NCI-H187 (cell line): ENCODE measurements around the gene ACSF2.

Source experiments
- DNase-seq, 2 experiments: peaks; one replicate each; lab custom pipeline; 2025; lab: John Stamatoyannopoulos, UW

ACSF2 gene

DNA sequence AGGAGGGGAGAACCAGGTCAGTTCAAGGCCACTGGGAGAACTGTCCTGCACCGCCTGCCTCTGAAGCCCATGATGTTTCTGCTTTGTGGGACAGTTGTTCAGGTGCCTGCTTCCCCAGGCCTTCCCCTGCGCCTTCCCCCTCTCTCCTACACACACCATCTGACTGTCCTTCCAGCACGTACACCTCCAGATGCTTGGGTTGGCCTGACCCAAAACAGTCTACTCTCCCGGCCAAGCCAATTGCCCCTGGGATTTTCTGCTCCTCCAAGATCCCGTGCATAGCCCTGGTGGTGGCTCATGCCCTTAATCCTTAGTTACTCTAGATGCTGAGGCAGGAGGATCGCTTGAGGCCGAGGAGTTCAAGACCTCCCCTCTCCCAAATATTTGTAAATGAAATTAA is 52.0 kb downstream of the ACSF2 start:
- DNase-seq, result no peak

DNA sequence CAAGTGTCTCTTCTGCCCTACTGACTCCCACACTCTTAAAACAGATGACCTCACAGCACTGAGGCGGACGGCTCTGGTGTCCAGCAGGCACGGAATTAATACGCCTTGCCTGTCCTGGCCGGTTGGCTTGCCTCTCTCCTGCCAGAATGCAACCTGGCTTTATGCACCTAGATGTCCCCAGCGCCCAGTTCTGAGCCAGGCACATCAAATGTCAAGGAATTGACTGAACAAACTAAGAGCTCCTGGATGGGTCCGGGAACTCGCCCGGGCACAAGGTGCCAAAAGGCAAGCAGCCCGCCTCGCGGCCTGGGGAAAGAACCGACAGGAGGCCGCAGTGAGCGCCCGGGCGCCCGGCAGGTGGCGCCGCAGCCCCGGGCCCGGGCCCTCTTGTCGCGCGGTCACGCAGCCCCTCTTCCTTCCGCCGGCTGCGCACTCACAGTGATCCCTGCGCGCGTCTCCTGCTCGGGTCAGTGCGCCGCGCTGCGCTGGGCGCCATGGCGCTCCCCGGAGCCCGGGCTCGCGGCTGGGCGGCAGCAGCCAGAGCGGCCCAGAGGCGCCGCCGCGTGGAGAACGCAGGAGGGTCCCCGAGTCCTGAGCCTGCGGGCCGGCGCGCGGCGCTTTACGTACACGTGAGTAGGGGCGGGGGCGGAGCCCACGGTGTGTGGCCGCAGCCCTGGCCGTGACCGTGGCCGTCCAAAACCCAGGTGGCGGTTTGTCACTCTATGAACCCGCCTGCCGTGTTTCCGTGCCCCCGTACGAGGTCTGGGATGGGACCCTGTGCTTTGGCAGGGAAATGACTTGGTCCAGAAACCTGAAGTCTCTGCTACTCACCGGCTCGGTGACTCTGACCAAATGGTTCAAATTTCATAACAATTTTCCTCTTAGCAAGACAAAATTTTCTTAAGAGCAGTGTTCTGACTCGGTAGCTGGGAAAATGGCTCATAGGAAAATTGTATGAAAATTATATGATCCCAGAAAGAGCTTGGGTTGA is 52.7 kb downstream of the ACSF2 start, which contains the start of gene RSAD1:
RSAD1 (plus strand) TSS at position 470 of the 991 bp plus-strand sequence; CDS start at position 495, 25 bp downstream.
- DNase-seq, result peak; percentile 59 to 90

DNA sequence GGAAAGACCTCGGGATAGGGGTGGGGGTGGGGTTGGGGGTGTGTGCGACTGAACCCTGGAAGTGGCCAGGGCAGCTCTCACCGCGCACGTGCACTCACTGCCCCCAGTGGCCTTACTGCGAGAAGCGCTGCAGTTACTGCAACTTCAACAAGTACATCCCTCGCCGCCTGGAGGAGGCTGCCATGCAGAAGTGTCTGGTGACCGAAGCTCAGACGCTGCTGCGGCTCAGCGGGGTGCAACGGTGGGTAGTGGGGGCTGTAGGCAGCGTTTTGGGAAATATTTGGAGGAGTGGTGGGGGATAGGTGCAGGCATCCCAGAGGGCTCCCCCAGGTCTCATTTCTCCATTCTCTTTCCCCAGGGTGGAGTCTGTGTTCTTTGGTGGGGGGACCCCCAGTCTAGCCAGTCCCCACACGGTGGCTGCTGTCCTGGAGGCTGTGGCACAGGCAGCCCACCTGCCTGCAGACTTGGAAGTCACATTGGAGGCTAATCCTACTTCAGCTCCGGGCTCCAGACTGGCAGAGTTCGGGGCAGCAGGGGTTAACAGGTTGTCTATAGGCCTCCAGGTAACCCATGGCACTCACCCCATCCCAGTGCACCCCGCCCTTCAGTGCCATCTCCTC is 53.6 kb downstream of the ACSF2 start:
- peak in 1 of 2 experiments; percentile 33 for DNase-seq

DNA sequence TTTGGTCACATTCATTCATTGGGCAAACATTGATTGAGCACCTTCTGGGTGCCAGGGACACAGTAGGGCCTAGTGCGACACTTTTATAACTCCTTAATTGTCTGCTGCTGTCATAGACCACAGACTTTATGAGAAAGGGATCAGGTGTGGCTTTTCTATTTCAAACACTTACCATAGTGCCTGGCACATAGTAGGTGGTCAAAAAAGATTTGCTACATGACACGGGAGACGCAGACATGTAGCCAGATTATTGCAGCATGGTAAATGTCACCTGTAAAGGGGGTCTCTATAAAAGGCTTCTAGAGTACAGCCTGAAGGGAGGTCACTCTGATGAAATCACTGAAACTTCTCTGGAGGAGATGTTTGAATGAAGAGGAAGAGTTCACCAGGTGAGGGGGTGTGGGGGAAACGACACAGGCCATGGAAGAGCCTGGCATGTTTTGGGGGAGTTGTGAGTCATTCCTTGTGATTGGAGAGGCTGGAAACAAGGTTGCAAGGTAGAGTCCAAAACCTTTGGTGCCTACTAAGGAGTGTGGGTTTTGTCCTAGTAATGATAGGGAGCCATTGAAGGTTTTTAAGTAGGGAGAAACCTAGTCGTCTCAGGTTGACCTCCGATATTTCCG is 54.2 kb downstream of the ACSF2 start:
- DNase-seq, result no peak

DNA sequence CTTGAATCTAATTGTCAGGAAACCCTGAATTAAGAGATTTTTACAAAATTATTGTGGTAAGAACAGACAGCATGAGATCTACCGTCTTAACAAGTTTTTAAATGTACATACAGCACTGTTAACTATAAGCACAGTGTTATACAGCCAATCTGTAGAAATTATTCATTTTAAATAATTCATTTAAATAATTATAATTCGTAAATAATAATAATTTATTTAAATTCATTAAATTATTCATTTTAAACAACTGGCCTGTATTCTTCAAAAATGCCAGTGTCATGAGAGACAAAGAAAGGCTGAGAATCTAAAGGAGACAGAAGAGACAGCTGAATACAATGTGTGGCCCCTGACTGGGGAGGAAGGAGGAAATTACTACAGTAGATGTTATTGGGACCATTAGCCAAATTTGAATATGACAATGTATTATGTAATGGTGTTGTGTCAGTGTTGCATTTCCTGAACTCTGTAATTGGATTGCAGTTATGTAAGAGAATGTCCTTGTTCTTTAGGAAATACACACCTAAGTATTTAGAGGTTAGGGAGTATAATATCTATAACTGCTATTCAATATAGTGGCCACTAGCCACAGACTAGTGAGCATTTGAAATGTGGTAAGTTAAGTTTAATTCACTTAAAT is 55.0 kb downstream of the ACSF2 start:
- DNase-seq, result no peak

DNA sequence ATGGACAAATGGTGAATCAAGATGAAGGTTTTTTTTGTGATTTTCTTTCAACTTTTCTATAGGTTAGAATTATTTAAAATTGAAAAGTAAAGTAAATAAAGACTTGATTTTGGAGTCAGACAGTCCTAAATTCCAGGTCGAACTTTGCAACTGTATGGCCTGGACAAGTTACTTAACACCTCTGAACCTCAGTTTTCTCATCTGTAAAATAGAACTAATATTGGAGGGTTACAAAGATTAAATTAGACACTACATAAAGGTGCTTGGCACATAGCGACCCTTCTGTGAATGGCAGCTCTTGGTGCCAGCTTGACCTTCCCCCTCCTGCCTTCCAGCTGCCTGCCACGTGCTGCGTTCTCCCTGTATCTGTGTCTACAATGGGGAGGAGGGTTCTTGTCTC is 55.6 kb downstream of the ACSF2 start:
- DNase-seq, result no peak

DNA sequence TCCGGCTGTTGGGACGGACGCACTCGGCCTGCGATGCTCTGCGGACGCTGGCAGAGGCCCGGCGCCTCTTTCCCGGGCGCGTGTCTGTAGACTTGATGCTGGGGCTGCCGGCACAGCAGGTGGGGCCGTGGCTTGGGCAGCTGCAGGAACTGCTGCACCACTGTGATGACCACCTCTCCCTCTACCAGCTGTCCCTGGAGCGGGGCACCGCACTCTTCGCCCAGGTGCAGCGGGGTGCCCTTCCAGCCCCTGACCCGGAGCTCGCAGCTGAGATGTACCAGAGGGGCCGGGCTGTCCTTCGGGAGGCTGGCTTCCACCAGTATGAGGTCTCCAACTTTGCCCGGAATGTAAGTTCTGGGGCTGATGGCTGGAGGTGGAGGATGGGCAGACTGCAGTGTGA is 56.1 kb downstream of the ACSF2 start:
- no peak for DNase-seq

DNA sequence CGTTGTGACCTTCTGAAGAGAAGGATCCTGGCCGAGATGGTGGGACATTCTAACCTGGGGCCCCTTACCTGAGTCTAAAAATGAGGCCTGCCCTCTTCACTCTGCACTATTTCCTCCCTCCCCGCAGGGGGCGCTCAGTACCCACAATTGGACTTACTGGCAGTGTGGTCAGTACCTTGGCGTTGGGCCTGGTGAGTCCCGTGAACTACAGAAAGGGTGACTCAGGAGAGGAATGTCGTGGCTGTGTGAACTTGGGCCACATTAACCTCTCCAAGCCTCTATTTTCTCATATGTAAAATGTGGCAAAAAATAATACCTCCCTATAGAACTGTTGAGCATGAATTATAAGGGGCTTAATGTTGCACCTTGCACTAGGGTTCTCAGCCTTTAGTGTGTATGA is 56.5 kb downstream of the ACSF2 start:
- DNase-seq, result peak in 1 of 2 experiments; percentile 12

DNA sequence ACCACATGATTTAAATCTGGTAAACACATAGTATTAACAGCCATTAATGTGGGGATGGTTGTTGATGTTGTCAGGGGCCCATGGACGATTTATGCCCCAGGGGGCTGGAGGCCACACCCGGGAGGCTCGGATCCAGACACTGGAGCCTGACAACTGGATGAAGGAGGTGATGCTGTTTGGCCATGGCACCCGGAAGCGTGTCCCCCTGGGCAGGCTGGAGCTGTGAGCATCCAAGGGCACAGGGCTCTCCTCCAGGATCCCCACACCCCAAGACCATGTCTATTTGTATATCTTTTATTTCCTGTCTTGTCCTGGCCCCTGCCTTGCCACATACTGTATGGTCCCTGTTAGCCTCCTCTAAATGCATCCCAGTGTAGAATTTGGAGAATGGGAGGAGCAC is 57.2 kb downstream of the ACSF2 start:
- no peak for DNase-seq

DNA sequence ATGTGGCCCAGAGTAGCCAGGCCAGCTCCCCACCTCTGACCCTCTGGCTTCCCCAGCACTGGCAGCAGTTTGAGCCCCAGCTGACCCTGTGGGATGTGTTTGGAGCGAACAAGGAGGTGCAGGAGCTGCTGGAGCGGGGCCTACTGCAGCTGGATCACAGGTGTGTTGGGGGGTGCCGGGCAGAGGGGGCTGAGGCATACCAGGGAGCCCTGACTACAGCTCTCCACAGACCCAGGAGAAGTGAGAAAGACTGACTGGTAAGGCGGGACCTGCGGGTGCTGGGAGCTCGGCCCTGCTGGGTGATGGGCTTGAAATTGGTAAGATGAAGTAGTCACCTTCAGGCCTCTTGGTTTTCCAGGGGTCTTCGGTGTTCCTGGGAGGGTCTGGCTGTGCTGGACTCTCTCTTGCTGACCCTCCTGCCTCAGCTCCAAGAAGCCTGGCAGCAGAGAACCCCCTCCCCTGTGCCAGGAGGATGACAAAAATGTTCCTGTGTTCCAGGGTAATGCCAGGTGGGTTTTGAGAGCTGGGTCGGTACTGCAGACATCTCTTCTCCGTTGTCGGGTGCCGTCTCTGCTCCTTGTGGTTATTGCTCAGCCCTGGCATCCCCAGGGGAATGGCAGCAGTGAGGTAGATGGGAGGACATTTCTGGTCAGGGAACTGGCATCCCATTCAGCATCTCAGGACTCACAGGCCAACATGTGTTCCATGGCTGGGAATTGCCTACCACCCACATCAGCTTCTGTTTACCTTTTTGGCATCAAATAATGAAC is 58.6 kb downstream of the ACSF2 start:
- no peak for DNase-seq

DNA sequence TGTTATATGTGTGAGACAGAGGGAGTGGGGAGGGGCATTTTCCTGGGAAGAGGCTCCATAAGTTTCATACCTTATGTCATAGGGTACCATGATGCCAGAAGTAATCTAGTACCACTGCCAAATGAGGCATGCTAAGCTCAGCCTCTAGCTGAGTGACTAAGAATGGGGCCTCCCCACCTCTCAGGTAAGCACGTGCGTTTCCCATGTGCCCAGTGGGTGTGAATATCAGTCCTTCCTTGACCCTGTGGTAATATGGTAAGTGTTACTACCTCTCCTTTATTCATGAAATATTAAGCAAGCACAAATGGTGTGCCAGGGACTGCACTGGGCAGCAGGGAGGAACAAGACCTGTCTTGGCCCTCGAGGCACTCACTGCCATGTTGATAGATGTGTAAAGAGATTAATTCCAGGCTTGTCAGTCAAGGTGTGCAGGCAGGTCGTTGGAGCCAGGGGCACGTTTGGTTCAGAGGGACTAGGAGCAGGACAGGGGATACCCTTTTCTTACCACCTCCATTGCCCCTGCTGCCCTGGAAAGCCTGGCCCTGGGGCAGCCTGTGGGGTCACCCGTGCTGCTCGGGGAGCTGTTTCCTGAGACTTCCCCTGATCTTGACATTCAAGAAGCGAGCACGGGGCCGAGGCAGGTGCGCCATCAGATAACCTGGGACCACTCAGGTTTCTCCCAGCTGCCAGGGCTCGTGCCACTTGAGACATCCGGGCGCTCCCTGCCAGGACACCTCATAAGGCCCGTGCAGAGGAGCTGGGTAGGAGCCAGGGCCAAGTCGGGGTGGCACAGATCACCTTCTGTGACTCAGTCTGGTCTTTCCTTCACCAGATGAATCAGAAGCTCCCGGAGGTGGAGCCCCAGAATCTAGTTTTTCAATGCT is 61.4 kb downstream of the ACSF2 start:
- no peak for DNase-seq

DNA sequence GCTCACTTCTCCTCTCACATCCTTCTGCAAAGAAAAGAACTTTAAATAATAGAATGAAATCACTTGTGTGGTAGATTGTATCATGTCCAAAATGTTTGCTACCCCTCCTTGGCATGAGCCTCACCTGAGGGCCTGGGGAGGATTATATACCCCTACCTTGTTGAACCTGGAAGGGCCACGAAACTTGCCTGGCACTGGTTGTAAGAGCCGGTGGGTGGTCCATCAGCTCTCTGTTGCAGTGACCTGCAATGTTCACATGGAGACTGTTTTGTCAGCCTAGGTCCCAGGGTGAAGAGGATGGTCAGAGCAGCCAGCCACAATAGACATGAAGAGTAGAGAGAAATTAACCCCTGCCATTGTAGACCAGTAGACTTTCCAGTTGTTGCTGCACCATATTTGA is 62.9 kb downstream of the ACSF2 start:
- DNase-seq, result no peak

DNA sequence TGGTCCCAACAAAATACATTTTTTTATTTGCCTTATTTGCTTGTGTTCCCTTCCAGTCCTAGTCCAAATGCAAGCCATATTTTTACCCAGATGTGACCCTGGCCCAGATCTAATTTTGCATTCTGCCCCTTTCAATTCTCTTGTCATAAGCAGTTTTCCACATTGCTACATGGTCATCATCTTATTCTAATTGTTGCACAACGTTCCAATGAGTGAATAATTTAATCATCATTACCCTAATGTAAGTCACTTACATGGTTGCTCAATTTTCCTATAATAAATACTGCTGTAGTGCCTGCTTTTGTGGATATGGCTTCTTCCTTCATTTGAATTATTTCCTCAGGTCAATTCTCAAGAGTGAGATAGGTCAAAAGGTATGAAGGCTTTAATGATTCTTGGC is 65.5 kb downstream of the ACSF2 start:
- no peak for DNase-seq

DNA sequence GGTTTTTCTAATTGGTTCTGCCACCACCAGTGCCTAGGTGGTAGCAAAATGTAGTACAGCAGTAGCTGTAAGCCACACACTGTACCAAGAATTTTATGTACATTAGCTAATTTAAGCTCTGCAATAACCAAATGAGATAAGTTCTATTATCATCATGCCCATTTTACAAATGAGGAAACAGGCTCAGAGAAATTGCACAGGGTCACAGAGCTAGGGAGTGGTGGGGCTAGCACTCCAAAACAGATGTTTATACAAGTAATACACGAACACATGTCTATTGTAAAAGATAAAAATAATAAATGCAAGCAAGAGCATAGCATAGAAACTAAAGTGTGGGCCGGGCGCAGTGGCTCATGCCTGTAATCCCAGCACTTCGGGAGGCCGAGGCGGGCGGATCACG is 66.2 kb downstream of the ACSF2 start:
- no peak for DNase-seq

DNA sequence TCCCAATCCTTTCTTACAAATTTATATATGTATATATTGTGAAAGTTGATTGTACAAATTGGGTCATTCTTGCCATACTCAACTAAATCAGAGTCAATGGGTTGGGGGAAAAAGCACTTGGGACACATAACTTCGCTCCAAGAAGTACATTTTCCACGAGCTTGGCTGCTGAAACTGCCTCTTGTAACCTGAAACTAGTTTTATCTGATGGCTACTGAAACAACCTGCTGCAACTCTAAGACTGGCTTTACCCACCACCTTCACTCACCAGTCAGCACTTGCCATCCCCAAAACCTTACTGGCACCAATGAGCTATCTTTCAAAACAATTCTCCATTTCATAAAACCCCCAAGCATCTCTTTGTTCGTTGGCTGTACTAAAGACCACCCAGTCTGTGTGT is 67.7 kb downstream of the ACSF2 start:
- no peak for DNase-seq

DNA sequence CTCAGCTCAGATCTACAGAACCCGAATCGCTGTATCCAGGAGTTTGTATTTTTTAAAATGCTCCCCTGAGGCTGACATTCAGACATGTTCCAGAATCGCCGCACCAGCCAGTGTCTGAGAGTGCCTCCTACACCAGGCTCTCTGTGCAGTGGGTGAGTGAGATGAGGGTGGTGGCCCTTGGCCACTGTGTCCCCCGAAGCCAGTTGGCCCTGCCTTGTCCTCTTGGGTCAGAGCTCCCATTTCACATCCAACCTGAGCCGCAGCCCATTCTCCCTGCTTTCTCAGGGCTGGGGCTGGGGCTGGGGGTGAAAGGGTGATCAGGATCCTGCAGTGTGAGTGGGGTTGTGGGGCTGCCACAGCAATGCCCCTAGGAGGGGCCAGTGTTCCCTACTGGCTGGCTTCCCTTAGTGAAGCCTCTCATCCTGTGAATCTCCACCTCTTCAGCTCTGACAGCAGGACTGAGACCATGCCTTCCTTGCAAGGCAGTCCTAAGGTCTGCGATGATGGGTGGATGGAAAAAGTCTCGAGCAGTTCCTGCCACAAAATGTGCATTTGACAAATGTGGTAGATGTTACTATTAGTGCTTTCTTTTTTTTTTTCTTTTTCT is 69.3 kb downstream of the ACSF2 start:
- DNase-seq, result no peak

DNA sequence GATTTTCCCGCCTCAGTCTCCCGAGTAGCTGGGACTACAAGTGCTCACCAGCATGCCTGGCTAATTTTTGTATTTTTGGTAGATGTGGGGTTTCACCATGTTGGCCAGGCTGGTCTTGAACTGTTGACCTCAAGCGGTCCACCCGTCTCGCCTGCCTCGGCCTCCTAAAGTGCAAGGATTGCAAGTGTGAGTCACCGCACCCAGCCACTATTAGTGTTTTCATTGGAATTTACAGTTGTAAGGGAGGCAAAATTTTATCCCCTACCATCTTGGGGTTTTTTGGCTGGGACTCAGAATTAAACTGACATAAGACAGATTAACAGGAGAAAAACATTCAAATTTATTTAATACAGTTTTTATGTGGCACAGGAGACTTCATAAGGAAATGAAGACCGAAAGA is 69.9 kb downstream of the ACSF2 start:
- no peak for DNase-seq

DNA sequence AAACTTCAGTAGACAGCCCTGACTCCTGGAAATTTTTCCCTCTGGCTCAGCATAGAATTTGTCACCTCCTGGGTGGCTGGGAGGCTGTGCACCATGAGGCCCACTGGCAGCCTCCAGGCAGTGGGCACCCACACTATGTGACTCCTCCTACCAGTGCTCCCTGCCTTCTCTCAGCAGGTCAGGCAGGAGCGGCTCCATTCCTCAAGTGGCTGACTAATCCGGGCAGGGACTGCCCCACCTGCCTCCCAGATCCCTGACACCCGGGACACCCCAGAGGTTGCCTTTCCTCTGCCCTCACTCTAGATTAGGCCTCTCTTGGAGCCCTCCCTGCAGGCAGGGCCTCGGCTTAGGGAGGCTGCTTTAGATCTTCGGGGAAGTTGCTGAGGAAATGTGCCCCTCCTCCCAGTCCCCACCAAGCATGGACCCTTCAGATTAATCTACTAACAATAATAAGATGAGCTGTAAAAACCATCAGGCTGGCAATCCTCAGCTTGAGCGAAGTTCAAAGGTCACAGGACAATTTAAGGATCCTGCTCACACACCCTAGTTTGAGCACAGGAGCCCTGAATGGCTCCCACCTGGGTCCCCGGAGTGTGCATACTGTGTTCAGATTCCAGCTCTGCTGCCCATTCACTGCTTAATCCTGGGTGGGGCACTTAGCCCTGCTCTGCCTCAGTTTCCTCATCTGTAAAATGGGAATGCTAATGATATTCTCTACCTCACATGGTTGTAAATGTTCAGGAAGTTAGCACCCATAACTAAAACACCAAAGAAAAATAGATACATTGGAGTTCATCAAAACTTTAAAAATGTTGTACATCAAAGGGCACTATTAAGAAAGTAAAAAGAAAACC is 72.2 kb downstream of the ACSF2 start:
- DNase-seq, result no peak

DNA sequence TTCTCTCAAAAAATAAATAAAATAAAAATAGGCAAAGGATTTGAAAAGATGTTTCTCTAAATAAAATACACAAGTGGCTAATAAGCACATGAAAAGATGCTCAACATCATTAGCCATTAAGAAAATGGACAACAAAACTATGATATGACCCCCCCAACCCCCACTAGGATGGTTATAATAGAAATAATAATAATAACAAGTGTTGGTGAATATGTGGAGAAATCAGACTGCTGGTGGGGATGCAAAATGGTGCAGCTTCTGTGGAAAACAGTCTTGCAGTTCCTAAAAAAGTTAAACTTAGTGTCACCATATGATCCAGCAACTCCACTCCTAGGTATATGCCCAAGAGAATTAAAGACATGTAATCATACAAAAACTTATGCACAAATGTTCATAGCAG is 73.3 kb downstream of the ACSF2 start:
- no peak for DNase-seq
